ENCODE measurements around the gene GDF9. TPM values are rescaled to one million over a fixed set of nuclear protein-coding genes. Genes with fewer than 3 reads are reported as not detected.

The GDF9 gene, protein sequence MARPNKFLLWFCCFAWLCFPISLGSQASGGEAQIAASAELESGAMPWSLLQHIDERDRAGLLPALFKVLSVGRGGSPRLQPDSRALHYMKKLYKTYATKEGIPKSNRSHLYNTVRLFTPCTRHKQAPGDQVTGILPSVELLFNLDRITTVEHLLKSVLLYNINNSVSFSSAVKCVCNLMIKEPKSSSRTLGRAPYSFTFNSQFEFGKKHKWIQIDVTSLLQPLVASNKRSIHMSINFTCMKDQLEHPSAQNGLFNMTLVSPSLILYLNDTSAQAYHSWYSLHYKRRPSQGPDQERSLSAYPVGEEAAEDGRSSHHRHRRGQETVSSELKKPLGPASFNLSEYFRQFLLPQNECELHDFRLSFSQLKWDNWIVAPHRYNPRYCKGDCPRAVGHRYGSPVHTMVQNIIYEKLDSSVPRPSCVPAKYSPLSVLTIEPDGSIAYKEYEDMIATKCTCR
- total RNA-seq, result 0.38 TPM in 1 of 2 replicates, not detected in the other

DNA sequence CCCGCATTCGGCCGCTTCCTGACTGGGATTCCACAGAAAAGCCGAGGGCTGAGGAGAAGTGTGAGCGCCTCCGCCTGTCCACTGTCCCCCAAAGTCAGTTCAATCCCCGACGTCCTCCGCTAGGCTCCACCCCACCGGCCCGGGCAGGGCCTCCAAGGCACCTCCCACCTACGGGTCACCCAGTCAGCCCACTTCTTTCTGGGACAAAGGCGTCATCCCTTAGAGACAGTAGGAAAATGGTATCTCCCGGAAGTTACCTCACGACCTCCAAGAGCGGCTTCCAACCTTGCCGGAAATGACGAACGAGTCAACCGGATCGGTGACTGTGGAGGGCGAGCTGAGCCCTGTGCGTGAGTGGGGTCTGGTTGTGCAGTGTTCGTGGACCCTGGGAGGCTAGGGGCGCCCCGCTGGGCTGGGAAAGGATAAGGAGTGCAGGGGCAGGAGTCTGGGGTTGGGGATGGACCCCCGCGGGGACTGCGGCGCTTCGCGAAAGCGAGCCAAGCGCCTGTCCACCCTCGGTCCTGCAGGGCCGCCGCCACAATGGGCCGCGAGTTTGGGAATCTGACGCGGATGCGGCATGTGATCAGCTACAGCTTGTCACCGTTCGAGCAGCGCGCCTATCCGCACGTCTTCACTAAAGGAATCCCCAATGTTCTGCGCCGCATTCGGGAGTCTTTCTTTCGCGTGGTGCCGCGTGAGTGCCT lies at the start of gene GDF9, which contains the start of gene UQCRQ:
Gene GDF9 (minus strand): TSS at position 128 of the 704 bp plus-strand sequence. CDS start 1,936 bp downstream, outside the sequence.
Gene UQCRQ (plus strand): TSS at position 301 of the 704 bp plus-strand sequence. CDS start 240 bp downstream, at position 541.

DNA sequence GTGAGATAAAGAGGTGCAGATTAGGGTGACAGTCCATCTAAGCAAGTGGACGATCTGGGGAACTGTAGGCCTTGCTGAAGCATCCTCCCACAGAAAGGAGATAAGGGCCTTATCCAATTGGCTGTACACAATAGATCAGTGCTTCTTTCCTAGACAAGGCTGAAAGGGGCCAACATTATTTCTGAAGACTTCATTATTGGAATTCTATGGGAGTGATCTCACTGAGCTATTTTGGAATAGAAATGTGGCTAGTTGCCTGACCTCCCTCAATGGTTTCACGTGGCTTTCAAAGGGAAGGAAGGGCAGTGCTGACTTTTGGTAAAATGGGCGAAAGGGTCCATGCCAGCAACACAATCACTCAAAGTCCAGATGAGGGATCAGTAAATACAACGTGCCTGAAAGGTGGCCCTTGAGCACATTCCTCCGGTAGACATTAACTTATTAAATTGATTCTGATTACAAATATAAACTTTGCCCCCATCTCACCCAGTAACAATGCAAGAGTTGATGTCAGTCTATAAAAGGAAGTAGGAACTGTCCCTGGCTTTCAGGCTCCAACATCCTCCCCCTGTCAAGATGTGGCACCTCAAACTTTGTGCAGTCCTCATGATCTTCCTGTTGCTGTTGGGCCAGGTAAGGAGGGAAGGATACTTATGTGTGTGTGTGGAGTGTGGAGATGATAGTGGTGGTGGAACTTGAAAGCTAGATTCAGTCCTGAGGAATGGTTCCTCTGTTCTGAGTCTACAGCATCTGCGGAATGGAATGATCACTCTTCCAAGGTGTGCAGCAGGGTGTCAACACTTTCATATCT lies 7.1 kb upstream of the GDF9 start, which contains the start of gene LEAP2:
Gene LEAP2 (plus strand): TSS at position 550 of the 811 bp plus-strand sequence. CDS start 27 bp downstream, at position 577.

DNA sequence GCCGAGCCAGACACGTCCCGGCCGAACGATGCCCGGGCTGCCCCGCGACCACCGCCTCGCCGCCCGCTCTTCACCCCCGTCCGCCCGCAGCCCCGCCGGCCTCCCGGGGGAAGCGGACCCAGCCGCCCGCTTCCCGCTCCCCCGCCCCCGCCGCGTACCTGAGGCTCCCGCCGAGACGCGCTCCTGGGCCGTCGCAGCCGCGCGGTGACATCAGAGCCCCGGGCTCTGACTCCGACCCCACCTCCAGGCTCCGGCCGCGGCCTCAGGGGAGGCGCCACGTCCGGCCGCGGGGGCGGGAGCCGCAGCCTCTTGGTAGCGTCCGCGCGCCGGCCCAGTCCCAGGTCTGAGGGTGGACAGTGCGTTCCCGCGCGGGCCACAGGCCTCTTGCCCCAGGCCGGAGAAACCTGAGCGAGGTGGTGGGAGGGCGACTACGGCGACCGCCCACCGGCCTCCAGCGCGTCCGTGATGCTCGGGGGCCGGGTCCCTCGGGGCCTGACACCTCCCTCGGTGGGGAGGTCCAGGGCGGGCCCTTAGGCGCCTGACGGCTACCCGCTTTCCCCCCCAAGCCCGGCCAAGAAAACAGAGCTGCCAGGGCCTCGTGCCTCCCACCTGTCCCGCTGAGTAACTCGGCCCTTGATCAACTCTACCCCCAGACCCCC lies 35.7 kb downstream of the GDF9 start, which contains the start of gene SHROOM1:
Gene SHROOM1 (minus strand): TSS at position 212 of the 659 bp plus-strand sequence. CDS start 4,507 bp downstream, outside the sequence.

DNA sequence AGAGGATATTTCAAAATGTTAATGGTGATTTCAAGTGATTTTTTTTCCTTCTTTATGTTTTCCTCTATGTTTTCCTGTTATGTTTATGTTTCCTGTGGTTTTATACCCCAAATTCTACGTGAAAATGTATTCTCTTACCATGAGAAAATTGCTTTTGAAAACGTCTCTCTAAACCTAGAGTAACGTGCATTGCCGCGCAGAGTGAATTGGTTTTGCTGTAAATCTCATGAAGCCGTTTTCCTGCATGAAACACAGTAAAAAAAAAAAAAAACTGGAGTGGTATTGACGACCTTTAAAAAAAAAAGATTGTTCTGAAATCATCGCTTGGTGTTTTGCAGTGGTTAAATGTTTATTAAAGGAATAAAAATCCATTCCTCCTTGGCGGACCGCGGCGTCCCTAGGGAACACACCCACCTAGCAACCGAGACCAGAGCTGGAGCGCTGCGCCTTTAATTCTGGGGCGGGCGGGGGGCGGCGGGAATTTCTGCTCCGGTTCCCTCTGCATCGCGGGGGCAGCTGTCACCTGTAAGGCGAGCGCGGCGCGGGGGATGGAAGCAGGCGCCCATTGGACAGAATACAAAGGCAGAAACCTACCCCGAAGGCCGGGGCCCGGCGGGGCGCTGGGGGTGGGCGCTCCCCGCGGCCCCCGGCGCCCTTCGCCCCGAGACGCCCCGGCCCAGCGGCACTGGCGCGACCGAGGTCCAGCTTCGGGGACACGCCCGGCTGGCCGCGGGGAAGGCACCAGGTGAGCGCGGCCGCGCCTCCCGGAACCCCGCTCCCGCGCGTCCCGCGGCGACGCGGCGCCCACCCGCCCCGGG lies 53.3 kb downstream of the GDF9 start, which contains the start of gene SOWAHA:
Gene SOWAHA (plus strand): TSS at position 522 of the 818 bp plus-strand sequence. CDS start 320 bp downstream, outside the sequence.

Other genes starting within 250 kb of the GDF9 start
- gene IL13, start 208.3 kb downstream of the GDF9 start, total RNA-seq, result not detected in 2 replicates
- gene IL4, start 192.5 kb downstream of the GDF9 start, total RNA-seq, result not detected in 2 replicates
- 2.9 and 3.1 TPM in 2 replicates for gene KIF3A, start 128.9 kb downstream of the GDF9 start, total RNA-seq
- 0.38 and 1.1 TPM in 2 replicates for gene CCNI2, start 119.0 kb downstream of the GDF9 start, total RNA-seq
- 57.5 and 105 TPM in 2 replicates for gene SEPTIN8, start 89.2 kb downstream of the GDF9 start, total RNA-seq
- 0.16 and 0.63 TPM in 2 replicates for gene SOWAHA, start 53.2 kb downstream of the GDF9 start, total RNA-seq
- 5.4 and 8.2 TPM in 2 replicates for gene SHROOM1, start 35.8 kb downstream of the GDF9 start, total RNA-seq
- gene UQCRQ, start 173 bp upstream of the GDF9 start, total RNA-seq, result 208 and 231 TPM in 2 replicates
- 0.16 TPM in 1 of 2 replicates, not detected in the other for gene LEAP2, start 7.2 kb upstream of the GDF9 start, total RNA-seq
- gene AFF4, start 97.2 kb upstream of the GDF9 start, total RNA-seq, result 37.3 and 46.4 TPM in 2 replicates
- gene ZCCHC10, start 160.1 kb upstream of the GDF9 start, total RNA-seq, result 8.8 and 20.8 TPM in 2 replicates
- 40.3 and 55.4 TPM in 2 replicates for gene HSPA4, start 185.5 kb upstream of the GDF9 start, total RNA-seq